ENCODE data around the gene NAT16.
"Not testable (repeated sequence)": the region's sequence is repeated elsewhere in the genome, so short reads cannot be mapped to it uniquely, and the experiment has no call there.

NAT16 gene

GRCh38 chr7:101125989-101126650 is 54.0 kb downstream of the NAT16 start:
- DNase-seq, result no peak

GRCh38 chr7:101124376-101125056 is 55.6 kb downstream of the NAT16 start:
- no peak for DNase-seq

- DNase-seq, result no peak
These were observed 56.4 kb downstream of the NAT16 start for GRCh38 chr7:101123703-101124068.

GRCh38 chr7:101122933-101123702 is 57.0 kb downstream of the NAT16 start:
- DNase-seq, result no peak

GRCh38 chr7:101121991-101122932 is 57.8 kb downstream of the NAT16 start:
- DNase-seq, result no peak

DNA sequence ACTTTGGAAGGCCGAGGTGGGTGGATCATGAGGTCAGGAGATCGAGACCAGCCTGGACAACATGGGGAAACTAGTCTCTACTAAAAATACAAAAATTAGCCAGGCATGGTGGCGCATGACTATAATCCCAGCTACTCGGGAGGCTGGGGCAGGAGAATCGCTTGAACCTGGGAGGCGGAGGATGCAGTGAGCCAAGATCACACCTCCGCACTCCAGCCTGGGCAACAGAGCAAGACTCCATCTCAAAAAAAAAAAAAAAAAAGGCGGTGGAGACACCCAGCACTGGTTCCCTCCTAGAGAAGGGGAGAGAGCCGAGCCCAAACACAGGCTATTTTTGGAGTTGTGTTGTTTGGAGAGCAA is 58.5 kb downstream of the NAT16 start:
- not testable (repeated sequence) for DNase-seq
